ENCODE data around the gene GUK1.

GUK1 gene

GRCh38 chr1:228165372-228166169, 25.5 kb downstream of the GUK1 start, which contains the start of gene IBA57:
TSS of gene IBA57 (plus strand) at chr1:228165804. CDS start at chr1:228165817, 13 bp downstream.
- TF ChIP-seq POLR2A (IDR thresholded peaks at IDR 0.05; ENCODE audit: extremely low read depth, insufficient read length) (peak; percentile 80), CTCF (IDR thresholded peaks at IDR 0.05; ENCODE audit: low read depth, low read length) (peak; percentile 61), MYC (IDR thresholded peaks at IDR 0.05; ENCODE audit: low read depth, low read length) (peak; percentile 75), MAX (IDR thresholded peaks at IDR 0.05; ENCODE audit: low read depth, low read length) (peak; percentile 80)
- DNase-seq (ENCODE audit: low read depth): peak; percentile 98
- peak within 1 kb of the TSS; percentile 67 for H3K4me3 ChIP-seq (ENCODE audit: low read depth, low read length)

DNA sequence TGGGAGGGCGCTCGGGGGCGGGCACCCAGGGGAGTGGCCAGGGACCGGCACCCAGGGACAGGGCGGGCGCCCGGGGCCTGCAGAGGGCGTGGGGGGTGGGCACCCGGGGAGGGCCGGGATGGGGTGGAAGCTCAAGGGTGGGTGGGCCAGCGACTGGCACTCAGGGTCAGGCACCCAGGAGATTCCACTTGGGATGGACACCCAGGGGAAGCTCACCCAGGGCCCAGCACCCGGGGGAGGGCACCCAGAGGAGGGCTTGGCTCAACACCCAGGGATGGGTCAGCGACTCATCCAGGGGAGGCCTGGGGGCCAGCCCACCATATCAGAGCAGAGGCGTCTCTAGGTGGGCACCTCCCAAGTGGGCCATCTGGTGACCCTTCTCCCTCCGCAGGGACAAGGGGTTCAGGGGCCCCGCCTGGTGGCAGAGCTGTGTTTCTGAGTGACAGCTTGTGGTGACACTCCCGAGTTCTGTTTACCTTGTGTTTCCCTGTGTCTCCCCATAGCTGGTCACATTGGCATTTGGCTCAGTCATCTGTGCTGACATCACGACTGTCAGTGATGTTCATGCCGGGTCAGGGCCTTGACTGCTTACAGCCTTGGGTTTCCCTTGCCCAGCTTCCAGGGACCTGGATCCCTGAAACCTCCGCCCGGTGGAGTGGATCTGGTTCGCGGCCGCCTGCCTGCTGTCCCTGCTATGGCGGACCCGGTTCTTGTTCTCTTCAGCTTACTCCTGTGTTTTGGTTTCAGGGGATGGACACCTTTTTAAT, 26.3 kb downstream of the GUK1 start:
- TF ChIP-seq CTCF (IDR thresholded peaks at IDR 0.05; ENCODE audit: low read depth, low read length) (no peak), MAX (IDR thresholded peaks at IDR 0.05; ENCODE audit: low read depth, low read length) (peak; percentile 23; the same call in 1 of the 2 replicates), MYC (IDR thresholded peaks at IDR 0.05; ENCODE audit: low read depth, low read length) (no peak), POLR2A (IDR thresholded peaks at IDR 0.05; ENCODE audit: extremely low read depth, insufficient read length) (no peak)
- DNase-seq (ENCODE audit: low read depth): peak; percentile 54
- H3K4me3 ChIP-seq (ENCODE audit: low read depth, low read length): peak overlapping the region; percentile 67

DNA sequence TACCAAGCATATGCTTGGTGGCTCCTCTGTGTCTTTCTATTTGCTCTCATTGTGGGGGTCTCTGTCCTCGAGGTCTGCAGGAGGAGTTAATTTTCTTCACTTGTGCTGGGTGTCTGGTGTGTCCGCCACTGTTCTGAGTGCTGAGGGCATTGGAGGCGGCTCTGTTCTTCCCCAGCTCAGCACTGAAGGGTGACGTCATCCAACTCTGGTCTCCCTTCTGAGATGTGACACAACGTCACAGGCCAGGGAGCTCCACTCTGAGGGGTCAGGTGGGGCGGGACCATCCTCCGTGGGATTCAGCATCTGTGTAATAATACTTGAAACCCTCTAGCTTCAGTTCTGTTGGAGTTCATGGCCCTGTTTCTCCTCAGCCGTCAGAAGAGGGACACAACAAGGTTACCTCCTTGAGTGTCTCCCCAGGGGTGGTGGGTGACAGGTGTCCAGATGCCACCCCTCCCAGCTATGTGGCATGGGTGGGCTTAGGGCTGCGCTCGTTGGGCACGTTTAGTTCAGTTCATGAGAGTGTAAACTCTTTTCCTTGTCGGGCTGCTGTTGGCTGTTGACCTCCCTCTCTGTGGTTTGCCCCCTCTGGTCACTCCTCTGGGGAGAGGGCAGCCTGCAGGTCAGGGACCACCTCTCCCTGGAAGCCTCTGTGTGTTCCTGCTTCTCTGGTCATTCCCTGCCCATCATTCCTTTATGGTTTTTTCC, 28.6 kb downstream of the GUK1 start:
- no peak for TF ChIP-seq CTCF (IDR thresholded peaks at IDR 0.05; ENCODE audit: low read depth, low read length)
- no peak for TF ChIP-seq MYC (IDR thresholded peaks at IDR 0.05; ENCODE audit: low read depth, low read length)
- TF ChIP-seq MAX (IDR thresholded peaks at IDR 0.05; ENCODE audit: low read depth, low read length): no peak
- no peak for TF ChIP-seq POLR2A (IDR thresholded peaks at IDR 0.05; ENCODE audit: extremely low read depth, insufficient read length)
- DNase-seq (ENCODE audit: low read depth): no peak
- no peak overlapping the region for H3K4me3 ChIP-seq (ENCODE audit: low read depth, low read length)

- TF ChIP-seq MAX (IDR thresholded peaks at IDR 0.05; ENCODE audit: low read depth, low read length) (no peak), CTCF (IDR thresholded peaks at IDR 0.05; ENCODE audit: low read depth, low read length) (no peak), POLR2A (IDR thresholded peaks at IDR 0.05; ENCODE audit: extremely low read depth, insufficient read length) (no peak), MYC (IDR thresholded peaks at IDR 0.05; ENCODE audit: low read depth, low read length) (no peak)
- DNase-seq (ENCODE audit: low read depth): no peak
- H3K4me3 ChIP-seq (ENCODE audit: low read depth, low read length): no peak overlapping the region
Measured at GRCh38 chr1:228169345-228169744, 29.3 kb downstream of the GUK1 start.

DNA sequence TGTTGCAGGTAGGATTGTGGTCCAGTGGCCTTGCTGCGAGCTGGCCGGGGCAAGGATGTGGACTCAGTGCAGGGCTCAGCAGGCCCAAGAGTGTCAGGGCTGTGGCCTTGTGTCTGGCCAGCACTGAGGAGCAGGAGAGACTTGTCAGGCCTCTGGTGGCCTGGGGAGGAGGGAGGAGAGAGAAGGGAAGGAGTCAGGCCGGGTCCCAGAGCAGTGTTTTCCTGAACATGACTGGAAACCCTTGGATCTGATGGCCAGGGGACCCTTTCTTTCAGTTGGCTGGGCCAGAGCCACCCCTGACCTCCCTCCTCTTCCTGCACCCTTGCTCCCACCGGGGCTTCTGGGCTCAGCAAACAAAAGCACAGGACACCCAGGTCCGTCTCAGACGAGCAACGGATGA, 30.6 kb downstream of the GUK1 start:
- TF ChIP-seq POLR2A (IDR thresholded peaks at IDR 0.05; ENCODE audit: extremely low read depth, insufficient read length): no peak
- no peak for TF ChIP-seq CTCF (IDR thresholded peaks at IDR 0.05; ENCODE audit: low read depth, low read length)
- no peak for TF ChIP-seq MAX (IDR thresholded peaks at IDR 0.05; ENCODE audit: low read depth, low read length)
- TF ChIP-seq MYC (IDR thresholded peaks at IDR 0.05; ENCODE audit: low read depth, low read length): no peak
- no peak for DNase-seq (ENCODE audit: low read depth)
- no peak overlapping the region for H3K4me3 ChIP-seq (ENCODE audit: low read depth, low read length)
